SK-N-SH (cell line): ENCODE results near the gene SDK1. TPM values are rescaled to one million over a fixed set of nuclear protein-coding genes. Genes with fewer than 3 reads are reported as not detected.

Experiments
- CTCF ChIA-PET: fragments of 300-600, 350-600 bp; formaldehyde crosslinking; extraction: SDS; loops from one replicate; lab custom pipeline; 2021; lab: Yijun Ruan, JAX
- POLR2A ChIA-PET: fragments of 350-600 bp; sonication (Branson Sonifier 250); formaldehyde crosslinking; extraction: SDS; loops from one replicate; lab custom pipeline; 2020; ENCODE audit warnings: antibody characterized with exemption, inconsistent platforms; lab: Yijun Ruan, JAX
- DNase-seq: peaks from one replicate; pipeline ENCODE4 v3.0.0; 2012
- H2AFZ ChIP-seq: fragments of 200-600 bp; sonication (generic); 2 replicates; pipeline ENCODE4 v1.8.1; 2016; ENCODE audit warnings: antibody characterized with exemption, mild to moderate bottlenecking, low read depth
- H3F3A ChIP-seq: fragments of 200-600 bp; sonication (generic); replicated peaks from 2 replicates; pipeline ENCODE3; 2016; ENCODE audit warnings: antibody characterized with exemption, mild to moderate bottlenecking; ENCODE audit not compliant: insufficient read depth
- H3K27ac ChIP-seq, 2 experiments: fragments of 200-500 bp in 1 of 2; fragments of 200-600 bp in 1 of 2; sonication (Bioruptor generic) in 1 of 2; sonication (generic), shearing (Covaris generic) in 1 of 2; 2 replicates each; pipeline versions ENCODE4 v1.5.1 to v1.6.1; 2014 to 2016; ENCODE audit warnings: low read depth in 2 of 2, inconsistent platforms in 1 of 2, low read length in 1 of 2, mild to moderate bottlenecking in 1 of 2, mixed read lengths in 1 of 2
- H3K27me3 ChIP-seq: fragments of 200-600 bp; sonication (generic), shearing (Covaris generic); 2 replicates; pipeline ENCODE4 v1.6.1; 2016; ENCODE audit warnings: mixed run types; ENCODE audit not compliant: insufficient read depth
- H3K36me3 ChIP-seq, 2 experiments: fragments of 200-500 bp in 1 of 2; fragments of 200-600 bp in 1 of 2; sonication (Bioruptor generic) in 1 of 2; sonication (generic) in 1 of 2; replicated peaks in 1 of 2; 2 replicates each; pipeline versions ENCODE3 to v1.5.1; 2014 to 2016; ENCODE audit warnings: low read length in 1 of 2, mild to moderate bottlenecking in 1 of 2; ENCODE audit not compliant: insufficient read depth in 2 of 2, control insufficient read depth in 1 of 2
- H3K4me1 ChIP-seq, 2 experiments: fragments of 200-500 bp in 1 of 2; fragments of 200-600 bp in 1 of 2; sonication (Bioruptor generic) in 1 of 2; sonication (generic), shearing (Covaris generic) in 1 of 2; 2 replicates each; pipeline versions ENCODE4 v1.5.1 to v1.6.1; 2014 to 2016; ENCODE audit warnings: low read depth in 1 of 2, low read length in 1 of 2, mixed run types in 1 of 2; ENCODE audit not compliant: insufficient read depth in 2 of 2, control insufficient read depth in 1 of 2
- H3K4me2 ChIP-seq: fragments of 200-600 bp; sonication (generic), shearing (Covaris generic); 2 replicates; pipeline ENCODE4 v1.6.1; 2017; ENCODE audit warnings: mixed run types
- H3K4me3 ChIP-seq, 2 experiments: fragments of 200-500 bp in 1 of 2; fragments of 200-600 bp in 1 of 2; sonication (Bioruptor generic) in 1 of 2; sonication (generic), shearing (Covaris generic) in 1 of 2; 2 replicates each; pipeline versions ENCODE4 v1.5.1 to v1.8.1; 2014 to 2016; ENCODE audit warnings: low read depth in 2 of 2, inconsistent platforms in 1 of 2, low read length in 1 of 2, mild to moderate bottlenecking in 1 of 2, mixed read lengths in 1 of 2, moderate library complexity in 1 of 2
- H3K79me2 ChIP-seq: fragments of 200-600 bp; sonication (generic); 2 replicates; pipeline ENCODE4 v1.8.1; 2017; ENCODE audit warnings: mild to moderate bottlenecking; ENCODE audit not compliant: insufficient read depth
- H3K9ac ChIP-seq: fragments of 200-600 bp; sonication (generic); 2 replicates; pipeline ENCODE4 v1.6.1; 2017; ENCODE audit warnings: mixed run types
- H3K9me2 ChIP-seq: fragments of 200-600 bp; sonication (generic); 2 replicates; pipeline ENCODE4 v1.6.1; 2017; ENCODE audit warnings: mixed run types
- H3K9me3 ChIP-seq: fragments of 200-600 bp; sonication (generic); 2 replicates; pipeline ENCODE4 v1.6.1; 2017; ENCODE audit warnings: mixed run types, mild to moderate bottlenecking, moderate library complexity
- H4K20me1 ChIP-seq: fragments of 200-600 bp; sonication (generic); 2 replicates; pipeline ENCODE4 v1.6.1; 2017; ENCODE audit warnings: mild to moderate bottlenecking, mixed run types; ENCODE audit not compliant: insufficient read depth
- CHD2 ChIP-seq: fragments of 150-350 bp; IDR thresholded peaks from 2 replicates; pipeline ENCODE4 v1.6.1; 2018; ENCODE audit warnings: low read length; ENCODE audit not compliant: partially characterized antibody
- CTCF ChIP-seq: fragments of 200-600 bp; sonication (generic); IDR thresholded peaks from 2 replicates; pipeline ENCODE4 v1.6.1; 2017; ENCODE audit warnings: antibody characterized with exemption, mild to moderate bottlenecking, moderate library complexity
- FOXJ3 ChIP-seq: sonication (generic); formaldehyde crosslinking; IDR thresholded peaks from 2 replicates; pipeline ENCODE4 v1.5.1; 2020; ENCODE audit warnings: mild to moderate bottlenecking, missing genetic modification reagents
- FOXM1 ChIP-seq: IDR thresholded peaks from 2 replicates; pipeline ENCODE4 v1.4.0; 2012; ENCODE audit warnings: low read depth, mild to moderate bottlenecking
- GABPA ChIP-seq: IDR thresholded peaks from 2 replicates; pipeline ENCODE4 v1.4.0; 2012; ENCODE audit warnings: low read depth, mild to moderate bottlenecking
- IRF3 ChIP-seq: fragments of 150-350 bp; IDR thresholded peaks from 2 replicates; pipeline ENCODE4 v1.6.1; 2016; ENCODE audit warnings: mild to moderate bottlenecking, low read depth, low read length
- MXI1 ChIP-seq: IDR thresholded peaks from 2 replicates; pipeline ENCODE4 v1.6.1; 2012; ENCODE audit warnings: mild to moderate bottlenecking, low read depth, low read length, improper control_type of control experiment
- NRF1 ChIP-seq: IDR thresholded peaks from 2 replicates; pipeline ENCODE4 v1.6.1; 2012; ENCODE audit warnings: low read depth, mild to moderate bottlenecking, low read length
- PBX3 ChIP-seq: IDR thresholded peaks from 2 replicates; pipeline ENCODE4; 2012
- RAD21 ChIP-seq: IDR thresholded peaks from 2 replicates; pipeline ENCODE4 v1.6.1; 2012; ENCODE audit warnings: mild to moderate bottlenecking, low read length
- TAF1 ChIP-seq: IDR thresholded peaks from 2 replicates; pipeline ENCODE4 v1.6.1; 2012; ENCODE audit warnings: low read depth, mild to moderate bottlenecking, low read length, moderate library complexity, borderline replicate concordance
- TEAD4 ChIP-seq: IDR thresholded peaks from 2 replicates; pipeline ENCODE4 v1.4.0; 2012; ENCODE audit warnings: mild to moderate bottlenecking, borderline replicate concordance; ENCODE audit not compliant: insufficient read depth
- USF1 ChIP-seq: IDR thresholded peaks from 2 replicates; pipeline ENCODE4 v1.4.0; 2012; ENCODE audit warnings: low read depth, borderline replicate concordance
- WGBS: methylation state at CpG from one replicate; pipeline ENCODE4 v1.1.6; 2017; ENCODE audit warnings: low lambda C conversion rate; 5-methylcytosine and 5-hydroxymethylcytosine counted together
- polyA plus RNA-seq, 3 experiments: library from polyadenylated mRNA; depleted of rRNA; stranded (reverse); fragments of >200 nt; gene quantifications; 2 replicates each; pipeline ENCODE4 v1.2.3, GENCODE V29; 2012

SDK1 gene
- polyA plus RNA-seq, 1 of the 3 experiments (the other 2 are of a cell fraction): 1.2 TPM

DNA sequence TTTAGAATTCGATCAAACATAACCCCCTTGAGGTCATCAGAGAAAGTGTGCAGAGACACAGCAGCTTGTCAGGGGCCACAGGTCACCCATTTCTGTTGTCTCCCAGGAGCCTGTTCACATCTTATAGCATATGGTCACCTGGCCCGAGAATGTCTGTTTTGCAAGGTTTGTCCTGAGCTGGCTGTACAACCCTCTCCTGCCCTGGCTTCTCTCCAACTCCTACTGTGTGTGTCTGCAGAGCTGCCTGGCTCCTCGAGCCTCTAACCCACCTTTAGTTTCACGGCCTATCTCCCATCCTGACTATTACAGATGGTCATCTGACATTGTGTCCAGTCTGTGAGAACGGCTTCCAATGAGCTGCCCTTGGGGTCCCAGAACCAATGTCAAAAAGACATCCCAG lies 683.4 kb downstream of the SDK1 start:
- Histone ChIP-seq H3K27ac (no peak overlapping the region), H2AFZ (no peak overlapping the region), H3K4me2 (no peak overlapping the region), H3K9ac (no peak overlapping the region), H3K9me2 (no peaks in the 10 kb centered on the region), H3K79me2 (no peaks in the 10 kb centered on the region), H3K9me3 (no peaks in the 10 kb centered on the region), H4K20me1 (no peaks in the 10 kb centered on the region), H3K27me3 (no peaks in the 10 kb centered on the region), H3F3A (no peaks in the 10 kb centered on the region), H3K4me3 (no peak overlapping the region), H3K4me1 (peaks cover 0 to 14% of the 10 kb centered on the region in 2 experiments; a peak in 2 of 4 replicates), H3K36me3 (no peaks in the 10 kb centered on the region)
- CTCF ChIA-PET: interaction anchor here (0.5 to 1.8 kb wide), 4 partner anchors 14 to 495 kb away, joined by 3 to 4 read pairs (median 4); no protein-coding TSS in a partner anchor
- DNase-seq: no peak
- TF ChIP-seq MXI1 (no peak), IRF3 (no peak), PBX3 (no peak), NRF1 (no peak), CHD2 (no peak), TEAD4 (no peak), GABPA (no peak), USF1 (no peak), RAD21 (no peak), FOXM1 (no peak)
- 55% methylated on average over 5 of the region's 5 CpGs for WGBS
- POLR2A ChIA-PET: no interaction called here

DNA sequence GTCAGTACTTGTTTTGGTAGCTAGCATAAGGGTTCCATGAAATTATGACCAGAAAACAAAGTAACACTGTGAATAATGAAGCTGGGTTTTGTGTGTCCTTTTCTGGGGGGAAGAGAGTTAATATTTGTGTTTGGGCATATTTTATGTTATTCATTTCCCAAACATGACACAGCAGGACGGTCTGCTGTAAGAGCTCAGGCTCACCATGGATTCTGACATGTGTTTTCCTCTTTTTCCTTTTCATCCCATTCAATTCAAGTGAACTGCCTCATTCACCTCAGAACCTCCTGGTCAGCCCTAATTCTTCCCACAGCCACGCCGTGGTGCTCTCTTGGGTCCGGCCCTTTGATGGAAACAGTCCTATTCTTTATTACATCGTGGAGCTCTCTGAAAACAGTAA lies 685.9 kb downstream of the SDK1 start:
- H3K27me3 ChIP-seq: no peaks in the 10 kb centered on the region
- no peaks in the 10 kb centered on the region for H3K36me3 ChIP-seq
- no peak overlapping the region for H3K4me3 ChIP-seq
- H3K79me2 ChIP-seq: no peaks in the 10 kb centered on the region
- TF ChIP-seq CTCF: no peak
- no peak for TF ChIP-seq FOXJ3 (CRISPR knock-in tag)
- TF ChIP-seq TAF1: no peak
- no peaks in the 10 kb centered on the region for H3K9me3 ChIP-seq
- H3K27ac ChIP-seq: no peak overlapping the region
- WGBS: 60% methylated on average over 5 of the region's 5 CpGs
- H3K9me2 ChIP-seq: no peaks in the 10 kb centered on the region
- ChIA-PET CTCF (interaction anchor here (1.4 kb wide), 1 partner anchor 22 kb away, joined by 4 read pairs; no protein-coding TSS in a partner anchor), POLR2A (no interaction called here)
- H3K4me1 ChIP-seq: peaks cover 0 to 23% of the 10 kb centered on the region in 2 experiments; a peak in 1 of 4 replicates
- H3K4me2 ChIP-seq: no peak overlapping the region
- no peak overlapping the region for H3K9ac ChIP-seq
- no peaks in the 10 kb centered on the region for H4K20me1 ChIP-seq
- no peak overlapping the region for H2AFZ ChIP-seq
- DNase-seq: no peak
- H3F3A ChIP-seq: no peaks in the 10 kb centered on the region
